ENCODE measurements around the gene COPG2. TPM values are rescaled to one million over a fixed set of nuclear protein-coding genes. Genes with fewer than 3 reads are reported as not detected.

The COPG2 gene
- total RNA-seq, 2 experiments from 2014 or later = 32.7 to 35.7 TPM

DNA sequence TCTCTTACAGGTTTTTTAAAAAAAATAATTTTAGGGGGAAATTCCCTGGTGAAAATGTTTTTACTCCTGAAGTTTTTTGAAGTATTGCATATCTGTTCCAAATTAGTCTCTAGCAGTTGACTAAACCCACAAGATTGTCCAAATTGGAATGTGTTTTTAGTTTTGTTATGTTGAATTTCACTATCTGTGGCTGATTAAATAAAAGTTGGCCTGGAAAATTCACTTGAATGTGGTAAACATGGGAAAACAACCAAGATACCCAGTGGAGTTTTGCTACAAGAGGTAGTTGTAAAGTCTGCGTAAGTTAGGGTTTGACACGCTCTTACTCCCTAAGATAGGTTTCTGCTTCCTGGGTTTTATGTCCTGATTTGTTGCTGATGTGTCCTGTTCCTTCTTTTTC is 14.5 kb upstream of the COPG2 start:
- Mint-ChIP-seq H3K27ac (no peak overlapping the region), H3K36me3 (ENCODE audit: low read depth) (no peaks in the 10 kb centered on the region), H3K27me3 (ENCODE audit: low read depth) (peaks cover 2% of the 10 kb centered on the region), H3K4me3 (no peak overlapping the region), H3K9me3 (no peaks in the 10 kb centered on the region), H3K4me1 (ENCODE audit: low read depth) (no peaks in the 10 kb centered on the region)
- no peak for DNase-seq
- intact Hi-C loops (cut with micrococcal nuclease) = no loop called here
- CTCF ChIA-PET = no interaction called here

DNA sequence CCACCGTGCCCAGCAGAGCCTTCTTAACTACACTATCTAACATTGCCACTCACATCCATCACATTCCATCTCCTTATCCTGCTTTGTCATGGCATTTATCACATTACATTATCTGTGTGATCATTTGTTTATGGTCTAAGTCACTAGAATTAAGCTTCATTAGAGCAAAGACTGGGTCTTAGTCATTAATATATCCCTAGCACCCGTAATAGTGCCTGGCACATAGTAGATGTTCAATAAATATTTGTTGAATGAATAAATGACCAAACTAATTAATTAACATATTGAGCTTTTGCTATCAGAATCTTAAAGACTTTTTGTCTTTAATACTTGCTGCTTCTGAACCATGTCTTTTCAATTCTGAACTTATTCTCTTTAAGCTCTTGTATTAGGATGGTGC is 5.9 kb upstream of the COPG2 start:
- no peak for DNase-seq
- Mint-ChIP-seq H3K27me3 (ENCODE audit: low read depth) (peaks cover 10% of the 10 kb centered on the region), H3K4me3 (no peak overlapping the region), H3K9me3 (no peaks in the 10 kb centered on the region), H3K36me3 (ENCODE audit: low read depth) (no peaks in the 10 kb centered on the region), H3K4me1 (ENCODE audit: low read depth) (peaks cover 3% of the 10 kb centered on the region), H3K27ac (no peak overlapping the region)
- intact Hi-C loops (cut with micrococcal nuclease) = no loop called here
- CTCF ChIA-PET = no interaction called here

DNA sequence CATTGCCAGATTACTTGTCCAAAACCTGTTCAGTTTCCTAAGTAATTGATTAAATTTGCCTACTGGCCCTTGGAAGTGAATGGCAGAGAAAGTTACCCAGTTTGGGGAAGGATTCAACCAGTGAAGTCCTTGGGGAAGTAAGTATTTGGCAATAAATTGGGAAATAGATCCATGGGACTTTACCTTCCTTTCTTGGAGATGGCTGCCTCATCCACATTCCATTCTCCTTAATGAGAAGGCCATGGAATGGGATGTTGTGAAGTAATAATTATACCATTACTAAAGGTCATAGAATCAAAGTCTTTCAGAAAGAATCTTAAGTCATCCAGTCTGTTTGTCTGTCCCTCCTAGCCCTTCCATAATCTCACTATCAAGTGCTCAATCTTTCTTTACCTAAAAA is 4.5 kb upstream of the COPG2 start:
- H3K27me3 Mint-ChIP-seq (ENCODE audit: low read depth) = peaks cover 10% of the 10 kb centered on the region
- no peak overlapping the region for H3K27ac Mint-ChIP-seq
- H3K4me3 Mint-ChIP-seq = no peak overlapping the region
- no peaks in the 10 kb centered on the region for H3K9me3 Mint-ChIP-seq
- CTCF ChIA-PET = no interaction called here
- H3K4me1 Mint-ChIP-seq (ENCODE audit: low read depth) = peaks cover 9% of the 10 kb centered on the region
- intact Hi-C loops (cut with micrococcal nuclease) = no loop called here
- H3K36me3 Mint-ChIP-seq (ENCODE audit: low read depth) = no peaks in the 10 kb centered on the region
- no peak for DNase-seq

DNA sequence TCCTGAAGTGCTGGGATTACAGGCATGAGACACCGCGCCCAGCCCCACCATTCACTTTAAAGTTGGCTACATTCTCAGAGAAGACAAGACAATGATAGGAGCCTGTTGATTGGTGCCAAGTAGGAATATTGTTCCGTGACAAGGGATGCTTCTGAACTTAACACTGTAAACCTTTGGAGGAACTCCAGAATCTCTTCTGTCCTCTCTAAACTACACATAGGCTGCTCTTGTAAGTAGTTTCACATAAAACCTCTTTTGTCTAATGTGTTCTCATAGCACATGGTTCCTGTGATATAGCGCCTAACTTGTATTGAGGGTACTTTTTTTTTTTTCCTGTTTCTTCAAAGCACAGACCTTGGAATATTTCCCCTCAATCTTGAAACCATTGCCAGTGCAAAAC is 3.6 kb upstream of the COPG2 start:
- DNase-seq = no peak
- Mint-ChIP-seq H3K9me3 (no peaks in the 10 kb centered on the region), H3K4me1 (ENCODE audit: low read depth) (peaks cover 14% of the 10 kb centered on the region), H3K4me3 (no peak overlapping the region), H3K36me3 (ENCODE audit: low read depth) (no peaks in the 10 kb centered on the region), H3K27ac (no peak overlapping the region), H3K27me3 (ENCODE audit: low read depth) (peaks cover 10% of the 10 kb centered on the region)
- intact Hi-C loops (cut with micrococcal nuclease) = no loop called here
- CTCF ChIA-PET = no interaction called here

DNA sequence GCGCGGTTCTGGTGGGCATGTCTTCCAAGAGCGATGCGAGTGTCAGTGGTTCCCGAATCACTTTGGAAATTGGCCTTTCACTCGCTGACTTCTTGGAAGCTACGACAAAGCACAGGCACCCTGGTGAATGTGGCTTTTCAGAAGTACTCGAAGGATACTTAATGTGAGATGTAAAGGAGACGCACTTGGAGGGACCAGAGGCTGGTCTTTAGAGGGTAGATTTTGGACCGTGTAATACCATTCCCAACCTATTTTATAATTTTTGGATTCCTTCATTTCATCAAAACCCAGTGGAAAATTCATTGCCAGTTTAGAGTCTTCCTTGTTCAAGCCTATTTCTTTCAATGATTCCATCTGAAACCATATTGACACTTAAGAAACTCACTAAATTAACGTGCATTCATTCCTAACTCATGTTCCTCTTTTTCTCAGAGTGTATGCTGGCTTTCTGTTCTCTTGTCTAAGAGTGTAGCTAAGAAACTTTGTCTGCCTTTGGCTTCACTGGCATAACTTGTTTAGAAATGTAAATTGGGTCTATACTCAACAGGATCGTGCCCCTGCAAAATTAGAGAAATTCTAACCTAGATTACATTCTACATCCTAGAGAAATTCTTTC is 645 bp upstream of the COPG2 start:
- H3K36me3 Mint-ChIP-seq (ENCODE audit: low read depth) = peaks cover 2% of the 10 kb centered on the region
- H3K4me3 Mint-ChIP-seq = peak overlapping the region; percentile 82
- CTCF ChIA-PET = interaction anchor here (0.6 kb wide), 1 partner anchor 77 kb away, joined by 3 read pairs; no protein-coding TSS in a partner anchor
- H3K4me1 Mint-ChIP-seq (ENCODE audit: low read depth) = peaks cover 14% of the 10 kb centered on the region
- DNase-seq = no peak
- no peaks in the 10 kb centered on the region for H3K9me3 Mint-ChIP-seq
- intact Hi-C loops (cut with micrococcal nuclease) = loop anchor here (1.0 kb wide), 1 partner anchor 28 kb away; no protein-coding TSS in a partner anchor
- H3K27me3 Mint-ChIP-seq (ENCODE audit: low read depth) = peaks cover 8% of the 10 kb centered on the region
- H3K27ac Mint-ChIP-seq = peak overlapping the region; percentile 24

DNA sequence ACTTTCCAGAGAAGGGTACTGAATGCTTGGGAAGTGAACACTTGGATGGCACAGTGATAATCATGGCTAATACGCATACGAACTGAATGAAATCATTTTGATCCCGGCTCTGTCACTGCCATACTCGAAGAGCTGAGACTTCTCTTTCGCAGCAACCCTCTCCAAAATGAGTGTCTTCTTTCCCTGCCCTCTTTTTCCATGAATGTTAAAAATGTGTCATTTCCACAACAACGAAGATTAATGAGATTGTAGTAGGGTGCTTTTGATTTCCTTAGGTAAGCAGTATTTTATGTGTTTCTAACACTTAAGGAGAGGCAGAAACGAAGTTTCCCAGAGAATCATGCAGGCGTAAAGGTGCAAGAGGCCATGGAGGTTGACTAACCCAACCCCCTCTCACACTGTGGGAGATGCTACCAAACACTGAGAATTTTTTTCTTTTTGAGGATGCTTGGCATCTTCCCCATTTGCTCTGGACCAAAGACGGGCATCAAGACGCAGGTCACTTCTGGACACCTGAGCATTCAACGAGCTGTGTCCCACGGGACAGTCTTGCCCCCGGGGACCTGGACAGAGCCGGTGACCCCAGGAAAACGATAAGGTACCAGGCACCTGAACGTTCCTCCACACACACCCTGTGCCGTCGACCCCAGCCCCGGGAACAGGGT is 823 bp downstream of the COPG2 start:
- H3K27me3 Mint-ChIP-seq (ENCODE audit: low read depth) = peaks cover 4% of the 10 kb centered on the region
- peak; percentile 15 for DNase-seq
- intact Hi-C loops (cut with micrococcal nuclease) = loop anchor here (1.0 to 2.0 kb wide), 2 partner anchors 19 to 597 kb away; partner anchors contain the start of gene KLHDC10
- peak overlapping the region; percentile 82 for H3K4me3 Mint-ChIP-seq
- CTCF ChIA-PET = no interaction called here
- no peaks in the 10 kb centered on the region for H3K9me3 Mint-ChIP-seq
- H3K4me1 Mint-ChIP-seq (ENCODE audit: low read depth) = peaks cover 14% of the 10 kb centered on the region
- H3K36me3 Mint-ChIP-seq (ENCODE audit: low read depth) = peaks cover 7% of the 10 kb centered on the region
- H3K27ac Mint-ChIP-seq = no peak overlapping the region

DNA sequence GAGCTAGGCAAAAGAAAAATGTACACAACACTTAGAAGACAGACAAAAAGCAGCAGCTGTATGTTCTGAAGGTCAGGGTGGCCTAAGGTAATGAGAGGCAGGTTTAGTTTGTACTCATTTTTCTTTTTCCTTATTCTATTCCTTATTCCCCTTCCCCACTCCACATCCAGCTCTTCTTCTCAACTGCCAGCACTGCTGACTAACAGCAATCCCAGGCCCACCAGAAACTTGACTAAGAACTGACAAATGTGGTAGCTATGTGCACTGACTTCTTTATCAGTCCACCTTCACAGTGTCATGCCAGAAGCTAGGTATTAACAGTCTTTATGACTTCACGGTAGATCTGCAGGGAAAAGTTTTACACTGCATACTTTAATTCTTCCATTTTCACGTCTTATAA is 6.1 kb downstream of the COPG2 start:
- Mint-ChIP-seq H3K27ac (no peak overlapping the region), H3K9me3 (no peaks in the 10 kb centered on the region), H3K36me3 (ENCODE audit: low read depth) (peaks cover 32% of the 10 kb centered on the region), H3K27me3 (ENCODE audit: low read depth) (no peaks in the 10 kb centered on the region), H3K4me3 (no peak overlapping the region), H3K4me1 (ENCODE audit: low read depth) (no peaks in the 10 kb centered on the region)
- no peak for DNase-seq
- CTCF ChIA-PET = interaction anchor here (0.6 kb wide), 1 partner anchor 131 kb away, joined by 5 read pairs; no protein-coding TSS in a partner anchor
- intact Hi-C loops (cut with micrococcal nuclease) = no loop called here

DNA sequence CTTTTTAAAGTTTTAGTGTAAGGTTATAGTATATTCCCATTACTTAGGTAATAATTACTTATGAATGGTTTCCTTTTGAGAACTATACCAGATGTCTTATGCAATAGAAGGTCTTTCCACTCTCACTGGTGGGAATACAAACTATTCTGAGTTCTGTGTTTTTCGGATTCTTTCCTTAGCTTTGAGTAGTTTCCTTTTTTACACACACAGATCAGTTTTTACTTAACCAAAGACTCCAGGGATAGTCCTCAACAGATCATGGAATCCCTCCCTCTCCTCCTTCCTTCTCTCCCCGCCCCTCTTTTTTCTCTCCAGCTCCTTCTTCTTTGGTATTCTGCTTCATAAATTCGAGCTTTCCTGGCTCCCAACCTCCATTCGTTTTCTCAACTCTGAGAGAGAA is 13.3 kb downstream of the COPG2 start:
- CTCF ChIA-PET = no interaction called here
- H3K9me3 Mint-ChIP-seq = no peaks in the 10 kb centered on the region
- peaks cover 19% of the 10 kb centered on the region for H3K36me3 Mint-ChIP-seq (ENCODE audit: low read depth)
- H3K4me1 Mint-ChIP-seq (ENCODE audit: low read depth) = peaks cover 6% of the 10 kb centered on the region
- no peak overlapping the region for H3K27ac Mint-ChIP-seq
- no peaks in the 10 kb centered on the region for H3K27me3 Mint-ChIP-seq (ENCODE audit: low read depth)
- DNase-seq = no peak
- intact Hi-C loops (cut with micrococcal nuclease) = no loop called here
- no peak overlapping the region for H3K4me3 Mint-ChIP-seq

DNA sequence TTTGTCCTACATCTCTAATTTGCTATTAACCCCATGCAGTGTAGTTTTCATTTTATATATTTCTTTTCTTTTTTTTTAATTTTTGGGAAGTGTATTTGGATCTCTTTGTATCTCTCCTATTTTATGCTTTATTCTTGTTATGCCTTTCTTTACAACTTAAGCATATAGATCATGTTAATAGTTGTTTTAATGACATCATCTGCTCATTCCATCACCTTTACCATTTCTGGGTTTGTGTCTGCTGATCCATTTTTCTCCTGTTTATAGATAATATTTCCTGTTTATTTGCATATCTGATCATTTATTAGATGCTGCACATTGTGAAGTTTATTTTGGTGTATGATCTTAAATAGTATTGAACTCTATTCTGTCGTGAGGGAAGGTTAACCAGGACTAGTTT is 13.7 kb downstream of the COPG2 start:
- Mint-ChIP-seq H3K9me3 (no peaks in the 10 kb centered on the region), H3K36me3 (ENCODE audit: low read depth) (peaks cover 16% of the 10 kb centered on the region), H3K4me3 (no peak overlapping the region), H3K27ac (no peak overlapping the region), H3K27me3 (ENCODE audit: low read depth) (no peaks in the 10 kb centered on the region), H3K4me1 (ENCODE audit: low read depth) (peaks cover 9% of the 10 kb centered on the region)
- intact Hi-C loops (cut with micrococcal nuclease) = no loop called here
- no peak for DNase-seq
- CTCF ChIA-PET = no interaction called here

DNA sequence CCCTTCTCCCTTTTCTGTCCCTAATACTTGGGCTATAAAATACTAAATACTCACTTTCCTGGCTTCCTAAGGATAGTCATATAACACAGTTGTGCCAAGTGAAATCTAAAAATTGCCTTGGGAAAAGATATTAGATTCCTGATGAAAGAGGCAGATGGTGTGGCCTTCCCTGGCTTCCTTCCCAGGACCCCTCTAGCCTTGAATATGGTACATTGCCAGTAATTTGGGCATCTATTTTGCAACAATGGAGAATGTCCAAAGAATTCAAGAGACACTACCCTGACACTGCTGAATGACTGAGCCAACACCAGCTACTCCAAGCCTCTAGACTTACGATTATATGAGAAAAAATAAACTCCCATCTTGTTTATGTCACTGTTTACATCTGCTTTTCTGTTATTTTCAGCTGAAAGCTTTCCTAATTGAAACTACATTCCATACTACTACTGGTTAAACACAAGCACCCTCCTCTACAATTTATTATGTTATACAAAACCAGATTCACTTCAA is 17.9 kb downstream of the COPG2 start:
- intact Hi-C loops (cut with micrococcal nuclease) = no loop called here
- peaks cover 32% of the 10 kb centered on the region for H3K36me3 Mint-ChIP-seq (ENCODE audit: low read depth)
- no peaks in the 10 kb centered on the region for H3K27me3 Mint-ChIP-seq (ENCODE audit: low read depth)
- no peak for DNase-seq
- no peak overlapping the region for H3K27ac Mint-ChIP-seq
- CTCF ChIA-PET = no interaction called here
- peaks cover 29% of the 10 kb centered on the region for H3K4me1 Mint-ChIP-seq (ENCODE audit: low read depth)
- H3K4me3 Mint-ChIP-seq = no peak overlapping the region
- H3K9me3 Mint-ChIP-seq = peaks cover 6% of the 10 kb centered on the region

DNA sequence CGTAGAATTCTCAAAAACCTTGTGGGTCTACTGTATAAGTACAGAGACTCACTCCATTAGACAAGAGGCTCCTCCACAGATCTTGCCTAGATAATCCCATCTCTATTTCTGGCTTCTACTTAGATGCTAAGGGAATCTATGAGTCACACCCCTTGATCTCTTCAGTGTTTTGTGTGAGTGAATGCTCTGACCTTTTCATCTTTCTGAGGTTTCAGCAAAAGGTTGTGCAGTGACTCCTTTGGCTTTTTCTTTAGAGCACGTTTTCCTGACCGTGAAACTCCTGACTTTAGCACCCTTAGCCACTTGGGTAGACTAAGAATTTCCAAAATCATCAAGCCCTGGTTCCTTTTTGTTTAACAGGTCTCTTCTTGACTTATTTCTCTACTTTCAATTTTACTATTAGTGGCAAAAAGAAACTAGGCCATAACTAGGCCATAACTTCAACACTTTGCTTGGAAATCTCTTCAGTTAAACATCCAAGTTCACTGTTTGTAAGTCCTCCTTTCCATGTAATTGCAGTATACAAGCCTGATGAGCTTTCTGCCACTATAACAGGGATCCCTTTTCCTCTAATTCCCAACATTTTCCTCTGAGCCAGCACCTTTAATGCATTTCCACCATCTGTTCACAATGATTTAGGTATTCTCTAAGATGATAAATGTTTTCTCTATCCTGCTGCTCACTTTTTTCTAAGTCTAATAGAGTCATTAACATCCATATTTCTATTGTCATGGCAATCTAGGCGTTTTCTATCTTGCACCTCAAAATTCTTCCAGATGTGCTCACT is 19.4 kb downstream of the COPG2 start:
- intact Hi-C loops (cut with micrococcal nuclease) = loop anchor here (1.0 to 10.0 kb wide), 8 partner anchors 8 to 1214 kb away; partner anchors contain the start of gene STRIP2
- H3K9me3 Mint-ChIP-seq = peaks cover 6% of the 10 kb centered on the region
- H3K4me1 Mint-ChIP-seq (ENCODE audit: low read depth) = peaks cover 29% of the 10 kb centered on the region
- peak overlapping the region; percentile 79 for H3K27ac Mint-ChIP-seq
- no peaks in the 10 kb centered on the region for H3K27me3 Mint-ChIP-seq (ENCODE audit: low read depth)
- no peak overlapping the region for H3K4me3 Mint-ChIP-seq
- CTCF ChIA-PET = interaction anchor here (1.0 kb wide), 1 partner anchor 8 kb away, joined by 3 read pairs; no protein-coding TSS in a partner anchor
- DNase-seq = peak; percentile 53
- peaks cover 36% of the 10 kb centered on the region for H3K36me3 Mint-ChIP-seq (ENCODE audit: low read depth)

DNA sequence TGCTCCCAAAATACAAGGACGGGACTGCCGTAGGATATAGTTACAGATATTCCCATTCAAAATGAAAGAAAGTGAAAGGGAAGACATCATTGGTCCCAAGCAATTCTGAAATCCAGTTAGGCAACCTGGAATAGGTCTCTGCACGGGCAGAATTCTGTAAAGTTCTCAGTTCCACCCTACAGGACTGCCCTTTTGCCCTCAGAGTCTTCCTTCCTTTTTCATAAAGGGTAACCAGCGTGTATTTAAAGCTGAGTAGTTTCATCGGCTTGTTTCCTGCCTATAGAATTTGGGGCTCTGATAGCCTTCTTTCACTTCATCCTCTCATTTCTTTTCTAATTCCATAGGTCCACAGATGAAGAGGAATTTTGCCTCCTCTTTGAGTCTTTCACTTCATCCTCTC is 20.0 kb downstream of the COPG2 start:
- CTCF ChIA-PET = no interaction called here
- H3K27ac Mint-ChIP-seq = peak overlapping the region; percentile 79
- peaks cover 37% of the 10 kb centered on the region for H3K36me3 Mint-ChIP-seq (ENCODE audit: low read depth)
- peaks cover 24% of the 10 kb centered on the region for H3K4me1 Mint-ChIP-seq (ENCODE audit: low read depth)
- intact Hi-C loops (cut with micrococcal nuclease) = loop anchor here (2.0 to 10.0 kb wide), 5 partner anchors 18 to 1214 kb away; partner anchors contain the start of gene STRIP2
- DNase-seq = no peak
- peaks cover 6% of the 10 kb centered on the region for H3K9me3 Mint-ChIP-seq
- no peaks in the 10 kb centered on the region for H3K27me3 Mint-ChIP-seq (ENCODE audit: low read depth)
- no peak overlapping the region for H3K4me3 Mint-ChIP-seq
